ENCODE data around the gene KCTD7.
A peak's percentile ranks its signal among the peaks of the same experiment; 100 is the strongest.
"Not testable (repeated sequence)": the region's sequence is repeated elsewhere in the genome, so short reads cannot be mapped to it uniquely, and the experiment has no call there.

Gene KCTD7

DNA sequence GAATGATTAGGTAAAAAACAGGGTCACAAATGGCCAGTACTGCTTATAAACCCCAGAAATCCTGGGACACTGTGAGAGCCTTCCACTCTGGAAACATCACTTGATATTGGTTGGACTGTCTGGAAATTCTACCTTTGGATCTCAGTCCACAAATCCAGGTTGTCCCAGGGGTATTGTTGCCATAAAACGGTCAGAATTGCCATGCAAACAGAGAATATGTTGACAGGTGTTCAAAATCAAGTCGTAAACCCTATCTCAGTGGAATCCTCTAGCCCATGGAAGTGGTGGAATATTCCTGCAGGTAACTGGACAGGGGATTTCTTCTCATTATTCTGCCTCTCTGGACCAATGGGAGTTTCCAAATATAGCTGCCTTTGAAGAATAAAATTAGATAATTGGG, 31.2 kb upstream of the KCTD7 start:
- H3K4me3 Mint-ChIP-seq: no peak overlapping the region
- no peak overlapping the region for H3K27ac Mint-ChIP-seq

DNA sequence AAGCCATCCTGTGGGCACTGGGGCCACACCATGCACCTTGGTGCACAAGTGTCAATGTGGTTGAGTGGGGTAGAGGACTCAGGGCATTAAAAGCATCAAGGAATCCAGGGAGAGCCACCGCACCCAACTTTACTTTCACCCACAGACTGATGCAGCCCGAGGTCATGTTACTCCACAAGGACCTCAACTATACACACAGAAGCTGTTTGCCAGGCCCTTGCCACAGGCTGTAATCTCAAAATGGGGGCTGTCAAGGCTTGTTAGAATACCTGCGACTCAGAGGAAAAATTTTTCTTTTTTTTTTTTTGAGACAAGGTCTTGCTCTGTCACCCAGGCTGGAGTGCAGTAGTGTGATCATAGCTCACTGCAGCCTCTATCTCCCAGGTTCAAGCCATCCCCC, 26.5 kb upstream of the KCTD7 start:
- Mint-ChIP-seq H3K36me3 (ENCODE audit: low read depth) (no peaks in the 10 kb centered on the region), H3K4me1 (ENCODE audit: low read depth) (no peaks in the 10 kb centered on the region), H3K4me3 (no peak overlapping the region), H3K9me3 (no peaks in the 10 kb centered on the region), H3K27ac (no peak overlapping the region), H3K27me3 (ENCODE audit: low read depth) (peaks cover 3% of the 10 kb centered on the region)
- DNase-seq (ENCODE audit: low spot score): no peak

More for the DNA sequence above, 31.2 kb upstream of the KCTD7 start:
- no peak for DNase-seq (ENCODE audit: low spot score)
- no peaks in the 10 kb centered on the region for H3K9me3 Mint-ChIP-seq
- H3K27me3 Mint-ChIP-seq (ENCODE audit: low read depth): peaks cover 3% of the 10 kb centered on the region
- no peaks in the 10 kb centered on the region for H3K36me3 Mint-ChIP-seq (ENCODE audit: low read depth)
- H3K4me1 Mint-ChIP-seq (ENCODE audit: low read depth): peaks cover 8% of the 10 kb centered on the region

DNA sequence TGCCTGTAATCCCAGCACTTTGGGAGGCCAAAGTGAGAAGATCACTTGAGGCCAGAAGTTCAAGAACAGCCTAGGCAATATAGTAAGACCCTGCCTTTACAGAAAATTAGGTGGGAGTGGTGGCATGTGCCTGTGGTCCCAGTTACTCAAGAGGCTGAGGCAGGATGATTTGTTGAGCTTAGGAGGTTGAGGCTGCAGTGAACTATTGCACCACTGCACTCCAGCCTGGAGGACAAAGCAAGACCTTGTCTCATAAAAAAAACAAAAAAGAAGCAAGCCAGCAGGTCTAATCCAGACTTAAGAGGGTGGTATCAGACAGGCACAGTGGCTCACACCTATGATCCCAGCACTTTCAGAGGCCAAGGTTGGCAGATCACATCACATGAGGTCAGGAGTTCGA, 24.5 kb upstream of the KCTD7 start:
- H3K4me3 Mint-ChIP-seq: no peak overlapping the region
- no peak for DNase-seq (ENCODE audit: low spot score)
- H3K27me3 Mint-ChIP-seq (ENCODE audit: low read depth): no peaks in the 10 kb centered on the region
- no peaks in the 10 kb centered on the region for H3K4me1 Mint-ChIP-seq (ENCODE audit: low read depth)
- H3K9me3 Mint-ChIP-seq: no peaks in the 10 kb centered on the region
- no peak overlapping the region for H3K27ac Mint-ChIP-seq
- no peaks in the 10 kb centered on the region for H3K36me3 Mint-ChIP-seq (ENCODE audit: low read depth)

DNA sequence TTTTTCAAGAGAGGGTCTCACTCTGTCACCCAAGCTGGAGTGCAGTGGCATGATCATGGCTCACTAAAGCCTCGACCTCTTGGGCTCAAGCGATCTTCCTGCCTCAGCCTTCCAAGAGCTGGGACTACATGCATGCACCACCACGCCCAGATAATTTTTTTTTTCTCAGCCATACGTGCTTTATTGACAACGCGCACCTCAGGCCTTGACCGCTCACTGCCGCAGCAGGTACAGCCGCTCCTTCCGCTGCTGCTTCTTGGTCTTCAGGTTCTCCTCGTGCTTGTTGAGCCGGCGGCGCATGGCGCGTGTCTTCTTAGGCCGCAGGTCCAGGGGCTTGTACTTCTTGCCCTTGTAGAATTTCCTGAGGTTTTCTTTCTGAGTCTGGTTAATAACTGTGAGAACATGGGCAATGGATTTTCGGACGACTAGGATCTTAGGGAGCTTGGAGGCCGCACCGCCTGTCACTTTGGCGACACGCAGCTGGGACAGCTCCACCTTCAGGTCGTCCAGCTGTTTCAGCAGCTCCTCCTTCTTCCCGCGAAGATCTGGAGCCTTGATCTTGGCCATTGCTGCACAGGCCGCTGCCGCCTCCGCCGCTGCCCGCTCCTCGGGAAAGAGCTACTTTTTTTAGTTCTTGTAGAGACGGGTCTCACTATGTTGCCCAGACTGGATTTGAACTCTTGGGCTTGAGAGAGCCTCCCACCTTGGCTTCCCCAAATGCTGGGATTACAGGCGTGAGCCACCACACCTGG, 22.0 kb upstream of the KCTD7 start:
- not testable (repeated sequence) for H3K36me3 Mint-ChIP-seq (ENCODE audit: low read depth); H3K27ac Mint-ChIP-seq; DNase-seq (ENCODE audit: low spot score); H3K4me3 Mint-ChIP-seq; H3K4me1 Mint-ChIP-seq (ENCODE audit: low read depth); H3K27me3 Mint-ChIP-seq (ENCODE audit: low read depth); H3K9me3 Mint-ChIP-seq

DNA sequence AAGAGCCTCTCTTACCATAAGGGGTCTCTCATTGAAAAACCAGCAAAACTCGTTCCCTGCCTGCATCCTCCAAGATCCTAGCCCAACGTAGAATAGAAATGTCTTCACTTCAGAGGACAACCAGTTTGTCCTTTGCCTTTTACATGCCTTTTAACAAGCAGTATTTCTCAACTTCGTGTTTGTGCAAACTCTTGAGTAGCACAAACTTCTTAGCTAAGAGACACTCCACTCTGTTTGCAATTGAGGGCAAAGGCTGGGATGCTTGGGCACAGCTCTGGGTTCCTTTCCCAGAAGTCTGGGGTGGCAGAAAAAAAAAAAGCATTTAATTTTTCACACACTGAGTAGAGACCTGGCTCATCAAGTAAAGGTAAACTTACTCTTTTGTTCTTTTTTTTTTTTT, 19.5 kb upstream of the KCTD7 start:
- H3K27ac Mint-ChIP-seq: no peak overlapping the region
- no peaks in the 10 kb centered on the region for H3K27me3 Mint-ChIP-seq (ENCODE audit: low read depth)
- H3K9me3 Mint-ChIP-seq: no peaks in the 10 kb centered on the region
- no peak for DNase-seq (ENCODE audit: low spot score)
- H3K36me3 Mint-ChIP-seq (ENCODE audit: low read depth): no peaks in the 10 kb centered on the region
- H3K4me1 Mint-ChIP-seq (ENCODE audit: low read depth): no peaks in the 10 kb centered on the region
- H3K4me3 Mint-ChIP-seq: no peak overlapping the region

DNA sequence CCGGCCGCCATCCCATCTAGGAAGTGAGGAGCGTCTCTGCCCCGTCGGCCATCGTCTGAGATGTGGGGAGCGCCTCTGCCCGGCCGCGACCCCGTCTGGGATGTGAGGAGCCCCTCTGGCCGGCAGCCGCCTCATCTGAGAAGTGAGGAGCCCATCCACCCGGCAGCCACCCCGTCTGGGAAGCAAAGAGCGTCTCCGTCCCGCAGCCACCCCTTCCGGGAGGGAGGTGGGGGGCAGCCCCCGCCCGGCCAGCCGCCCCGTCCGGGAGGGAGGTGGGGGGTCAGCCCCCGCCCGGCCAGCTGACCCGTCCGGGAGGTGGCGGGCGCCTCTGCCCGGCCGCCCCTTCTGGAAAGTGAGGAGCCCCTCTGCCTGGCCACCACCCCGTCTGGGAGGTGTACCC, 14.1 kb upstream of the KCTD7 start:
- H3K4me3 Mint-ChIP-seq; H3K9me3 Mint-ChIP-seq; H3K4me1 Mint-ChIP-seq (ENCODE audit: low read depth); H3K27me3 Mint-ChIP-seq (ENCODE audit: low read depth); H3K36me3 Mint-ChIP-seq (ENCODE audit: low read depth); H3K27ac Mint-ChIP-seq; DNase-seq (ENCODE audit: low spot score): not testable (repeated sequence)

DNA sequence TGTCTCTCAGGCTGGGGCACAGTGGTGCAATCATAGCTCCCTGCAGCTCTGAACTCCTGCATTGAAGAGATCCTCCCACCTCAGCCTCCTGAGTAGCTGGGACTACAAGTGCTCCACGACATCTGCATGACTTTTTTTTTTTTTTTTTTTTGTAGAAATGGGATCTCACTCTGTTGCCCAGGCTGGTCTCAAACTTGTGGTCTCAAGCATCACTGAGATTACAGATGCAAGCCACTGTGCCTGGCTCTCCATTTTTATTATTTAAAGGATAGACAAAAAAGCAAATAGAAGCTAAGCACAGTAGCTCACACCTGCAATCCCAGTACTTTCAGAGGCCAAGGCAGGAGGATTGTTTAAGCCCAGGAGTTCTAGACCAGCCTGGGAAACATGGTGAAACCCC, 13.0 kb upstream of the KCTD7 start:
- no peaks in the 10 kb centered on the region for H3K36me3 Mint-ChIP-seq (ENCODE audit: low read depth)
- H3K4me1 Mint-ChIP-seq (ENCODE audit: low read depth): no peaks in the 10 kb centered on the region

DNA sequence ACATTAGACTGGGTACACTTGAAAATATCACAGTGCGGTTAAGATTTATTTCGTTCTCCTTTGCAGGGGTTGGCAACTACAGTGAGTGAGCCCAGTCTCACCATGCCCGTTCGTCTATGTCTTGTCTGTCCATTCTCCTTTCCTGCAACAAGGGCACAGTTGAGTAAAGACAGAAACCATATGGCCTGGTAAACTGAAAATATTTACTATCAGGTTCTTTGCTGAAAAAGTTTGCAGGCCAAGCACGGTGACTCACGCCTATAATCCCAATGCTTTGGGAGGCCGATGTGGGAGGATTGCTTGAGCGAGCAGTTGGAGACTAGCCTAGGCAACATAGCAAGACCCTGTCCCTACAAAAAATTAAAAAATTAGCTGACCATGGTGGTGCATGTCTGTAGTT, 11.4 kb upstream of the KCTD7 start:
- peaks cover 3% of the 10 kb centered on the region for H3K27me3 Mint-ChIP-seq (ENCODE audit: low read depth)
- DNase-seq (ENCODE audit: low spot score): no peak
- H3K4me1 Mint-ChIP-seq (ENCODE audit: low read depth): no peaks in the 10 kb centered on the region
- no peaks in the 10 kb centered on the region for H3K36me3 Mint-ChIP-seq (ENCODE audit: low read depth)
- H3K4me3 Mint-ChIP-seq: no peak overlapping the region
- no peaks in the 10 kb centered on the region for H3K9me3 Mint-ChIP-seq
- no peak overlapping the region for H3K27ac Mint-ChIP-seq

More for the DNA sequence above, 13.0 kb upstream of the KCTD7 start:
- DNase-seq (ENCODE audit: low spot score): no peak
- Mint-ChIP-seq H3K9me3 (no peaks in the 10 kb centered on the region), H3K27ac (no peak overlapping the region), H3K4me3 (no peak overlapping the region), H3K27me3 (ENCODE audit: low read depth) (peaks cover 3% of the 10 kb centered on the region)

DNA sequence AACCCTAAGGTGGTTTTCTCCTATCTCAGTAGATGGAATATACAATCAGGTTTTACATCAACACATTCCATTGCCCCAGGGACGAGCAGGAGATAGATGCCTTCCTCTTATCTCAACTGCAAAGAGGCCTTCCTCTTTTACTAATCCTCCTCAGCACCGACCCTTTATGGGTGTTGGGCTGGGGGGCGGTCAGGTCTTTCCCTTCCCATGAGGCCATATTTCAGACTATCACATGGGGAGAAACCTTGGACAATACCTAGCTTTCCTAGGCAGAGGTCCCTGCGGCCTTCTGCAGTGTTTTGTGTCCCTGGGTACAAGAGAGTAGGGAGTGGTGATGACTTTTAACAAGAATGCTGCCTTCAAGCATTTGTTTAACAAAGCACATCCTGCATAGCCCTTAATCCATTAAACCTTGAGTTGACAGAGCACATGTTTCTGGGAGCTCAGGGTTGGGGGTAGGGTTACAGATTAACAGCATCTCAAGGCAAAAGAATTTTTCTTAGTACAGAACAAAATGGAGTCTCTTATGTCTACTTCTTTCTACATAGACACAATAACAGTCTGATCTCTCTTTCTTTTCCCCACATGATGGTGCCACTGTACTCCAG, 9.2 kb upstream of the KCTD7 start:
- not testable (repeated sequence) for DNase-seq (ENCODE audit: low spot score); H3K27me3 Mint-ChIP-seq (ENCODE audit: low read depth); H3K4me3 Mint-ChIP-seq; H3K9me3 Mint-ChIP-seq; H3K27ac Mint-ChIP-seq; H3K36me3 Mint-ChIP-seq (ENCODE audit: low read depth); H3K4me1 Mint-ChIP-seq (ENCODE audit: low read depth)

DNA sequence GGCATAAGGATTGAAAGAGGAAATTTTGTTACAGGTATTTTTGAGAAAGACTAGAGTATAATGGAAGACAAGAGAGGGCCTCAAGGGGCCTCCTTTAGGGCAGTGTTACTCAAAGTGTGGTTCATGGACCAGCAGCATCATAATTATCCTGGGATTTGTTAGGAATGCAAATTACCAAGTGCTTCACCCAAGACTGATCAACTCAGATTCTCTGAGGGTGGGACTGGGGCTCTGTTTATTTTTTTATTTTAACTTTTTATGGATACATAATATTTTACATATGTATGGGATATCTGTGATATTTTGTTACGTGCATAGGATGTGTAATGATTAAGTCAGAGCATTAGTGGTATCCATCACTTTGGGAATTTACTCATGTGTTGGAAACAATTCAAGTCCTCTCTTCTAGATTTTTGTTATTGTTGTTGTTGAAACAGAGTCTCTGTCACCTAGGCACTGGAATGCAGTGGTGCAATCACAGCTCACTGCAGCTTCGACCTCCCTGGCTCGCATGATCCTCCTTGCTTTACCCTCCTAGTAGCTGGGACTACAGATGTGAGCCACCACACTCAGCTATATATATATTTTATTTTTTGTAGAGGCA, 2.2 kb upstream of the KCTD7 start:
- no peak for DNase-seq (ENCODE audit: low spot score)
- Mint-ChIP-seq H3K4me1 (ENCODE audit: low read depth) (peaks cover 25% of the 10 kb centered on the region), H3K9me3 (no peaks in the 10 kb centered on the region), H3K27me3 (ENCODE audit: low read depth) (no peaks in the 10 kb centered on the region), H3K36me3 (ENCODE audit: low read depth) (peaks cover 14% of the 10 kb centered on the region), H3K27ac (no peak overlapping the region), H3K4me3 (no peak overlapping the region)

DNA sequence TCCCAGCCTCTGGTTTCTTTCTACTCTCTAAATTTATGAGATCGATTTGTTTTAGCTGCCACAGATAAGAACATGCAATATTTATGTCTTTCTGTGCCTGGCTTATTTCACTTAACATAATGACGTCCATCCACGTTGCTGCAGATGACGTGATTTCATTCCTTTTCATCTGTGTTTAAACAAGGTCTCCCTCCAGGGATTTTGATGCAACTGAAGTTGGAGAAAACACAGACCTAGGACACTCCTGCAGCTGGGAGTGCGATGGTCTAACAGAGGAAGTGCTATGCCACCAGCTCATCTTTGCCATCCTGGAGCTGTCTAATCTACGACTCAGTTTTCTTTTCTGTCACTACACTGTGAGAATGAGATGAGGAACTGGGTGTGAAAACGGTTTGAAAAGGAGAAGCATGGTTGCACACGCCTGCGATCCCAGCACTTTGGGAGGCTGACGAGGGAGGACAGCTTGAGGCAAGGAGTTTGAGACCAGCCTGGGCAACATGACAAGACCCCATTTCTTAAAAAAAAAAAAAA, 1.5 kb upstream of the KCTD7 start:
- peaks cover 32% of the 10 kb centered on the region for H3K4me1 Mint-ChIP-seq (ENCODE audit: low read depth)
- H3K36me3 Mint-ChIP-seq (ENCODE audit: low read depth): peaks cover 20% of the 10 kb centered on the region
- H3K27me3 Mint-ChIP-seq (ENCODE audit: low read depth): no peaks in the 10 kb centered on the region
- peak overlapping the region; percentile 83 for H3K27ac Mint-ChIP-seq
- no peak for DNase-seq (ENCODE audit: low spot score)
- no peaks in the 10 kb centered on the region for H3K9me3 Mint-ChIP-seq
- H3K4me3 Mint-ChIP-seq: peak overlapping the region; percentile 80

DNA sequence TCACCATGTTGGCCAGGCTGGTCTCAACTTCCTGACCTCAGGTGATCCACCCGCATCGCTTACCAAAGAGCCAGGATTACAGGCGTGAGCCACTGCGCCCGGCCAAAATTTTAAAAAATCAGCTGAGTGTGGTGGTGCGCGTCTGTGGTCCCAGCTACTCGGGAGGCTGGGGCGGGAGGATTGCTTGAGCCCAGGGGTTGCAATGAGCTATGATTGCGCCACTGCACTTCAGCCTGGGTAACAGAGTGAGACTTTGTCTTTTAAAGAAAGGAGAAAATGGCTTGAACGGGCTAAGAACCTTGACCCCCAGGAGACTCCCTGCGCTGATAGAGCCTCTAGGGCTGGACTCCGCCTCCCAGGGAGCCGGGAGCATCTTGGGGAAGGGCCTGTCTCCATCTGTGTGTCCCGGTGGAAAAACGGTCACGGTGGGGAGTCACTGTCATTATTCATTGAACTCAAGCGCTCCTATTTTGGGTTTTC, 760 bp upstream of the KCTD7 start:
- no peaks in the 10 kb centered on the region for H3K27me3 Mint-ChIP-seq (ENCODE audit: low read depth)
- H3K4me1 Mint-ChIP-seq (ENCODE audit: low read depth): peaks cover 36% of the 10 kb centered on the region
- no peaks in the 10 kb centered on the region for H3K9me3 Mint-ChIP-seq
- peaks cover 24% of the 10 kb centered on the region for H3K36me3 Mint-ChIP-seq (ENCODE audit: low read depth)
- DNase-seq (ENCODE audit: low spot score): no peak
- peak overlapping the region; percentile 89 for H3K4me3 Mint-ChIP-seq
- peak overlapping the region; percentile 90 for H3K27ac Mint-ChIP-seq

DNA sequence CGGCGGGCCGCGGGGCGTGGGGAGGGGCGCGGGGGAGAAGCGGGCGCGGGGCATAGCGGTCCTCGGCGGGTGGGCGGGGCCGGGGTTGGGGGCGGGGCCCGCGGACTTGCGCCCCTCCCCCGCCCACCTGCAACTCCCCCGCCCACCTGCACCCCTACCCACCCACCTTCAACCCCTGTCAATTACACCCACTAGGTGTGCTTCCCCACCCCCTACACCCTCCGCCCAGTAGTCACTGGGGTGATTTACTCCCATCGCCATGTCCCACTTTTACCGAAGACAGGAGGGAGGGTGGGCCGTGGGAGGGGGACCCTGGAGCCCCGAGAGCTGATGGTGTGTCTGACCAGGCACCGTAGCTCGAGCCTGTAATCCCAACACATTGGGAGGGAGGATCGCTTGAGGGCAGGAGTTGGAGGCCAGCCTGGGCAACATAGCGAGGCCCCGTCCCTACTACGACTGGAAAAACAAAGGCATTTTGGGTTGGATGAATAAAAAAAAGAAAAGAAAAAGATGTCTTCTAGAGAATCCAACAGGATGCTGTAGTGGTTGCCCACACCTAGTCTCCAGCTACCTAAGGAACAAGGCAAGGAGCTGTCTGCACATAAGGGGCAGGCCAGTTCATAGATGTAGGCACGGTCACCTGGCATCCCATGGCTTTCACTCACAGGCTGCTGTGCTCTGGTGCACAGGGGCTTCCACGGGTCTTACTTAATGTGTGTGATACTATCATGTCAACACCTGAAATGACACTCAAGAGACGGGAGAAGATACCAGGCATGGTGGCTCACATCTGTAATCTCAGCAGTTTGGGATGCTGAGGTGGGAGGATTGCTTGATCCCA, 761 bp downstream of the KCTD7 start:
- H3K27ac Mint-ChIP-seq: peak overlapping the region; percentile 77
- no peak for DNase-seq (ENCODE audit: low spot score)

More for the DNA sequence above, 761 bp downstream of the KCTD7 start:
- H3K36me3 Mint-ChIP-seq (ENCODE audit: low read depth): peaks cover 37% of the 10 kb centered on the region
- H3K9me3 Mint-ChIP-seq: no peaks in the 10 kb centered on the region
- no peaks in the 10 kb centered on the region for H3K27me3 Mint-ChIP-seq (ENCODE audit: low read depth)
- H3K4me3 Mint-ChIP-seq: peak overlapping the region; percentile 78
- peaks cover 39% of the 10 kb centered on the region for H3K4me1 Mint-ChIP-seq (ENCODE audit: low read depth)

All from T-helper 2 cell treated with Interferon-gamma antibody and Interleukin-4, amounts not matched to agents 5 μg/mL and 100 μg/mL, for 36 hours (primary cell).